ENCODE results near the gene BMPR1A. TPM values are rescaled to one million over a fixed set of nuclear protein-coding genes. Genes with fewer than 3 reads are reported as not detected.
"Not testable (repeated sequence)": the region's sequence is repeated elsewhere in the genome, so short reads cannot be mapped to it uniquely, and the experiment has no call there.

Gene BMPR1A
- total RNA-seq, 2 donors from 2014 or later = 46.2 to 56.8 TPM

DNA sequence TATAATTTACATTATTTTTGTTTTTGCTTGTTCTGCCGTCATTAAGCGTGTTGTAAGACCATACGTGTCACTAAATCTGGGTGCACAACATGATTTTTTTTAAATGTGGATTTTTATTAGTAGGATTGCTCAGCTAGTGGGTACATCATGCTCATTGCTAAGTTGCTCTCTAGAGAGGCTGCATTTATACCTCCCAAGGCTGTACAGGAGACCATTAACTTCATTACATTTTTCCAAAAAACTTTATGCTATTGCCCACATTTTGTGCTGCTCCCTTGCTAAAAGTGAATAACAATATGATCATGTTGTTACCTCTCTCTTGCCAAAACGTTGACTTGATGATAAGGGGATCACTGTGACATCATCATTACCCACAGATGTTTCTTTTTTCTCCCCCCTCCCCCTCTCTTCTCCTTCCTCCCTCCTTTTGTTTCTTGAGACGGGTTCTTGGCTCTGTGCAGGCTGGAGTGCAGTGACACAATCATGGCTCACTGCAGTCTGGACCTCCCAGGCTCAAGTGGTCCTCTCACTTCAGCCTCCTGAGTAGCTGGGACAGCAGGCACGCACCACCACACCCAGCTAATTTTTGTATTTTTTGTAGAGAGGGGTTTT lies 65.1 kb downstream of the BMPR1A start:
- intact Hi-C loops (cut with DNase I) = no loop called here
- peak in 1 of 2 donors; percentile 71 for ATAC-seq
- DNase-seq = no peak

GRCh38 chr10:86823565-86823964 lies 67.1 kb downstream of the BMPR1A start:
- intact Hi-C loops (cut with DNase I) = no loop called here
- ATAC-seq (peak in 1 of 2 donors; percentile 19), DNase-seq (no peak)

DNA sequence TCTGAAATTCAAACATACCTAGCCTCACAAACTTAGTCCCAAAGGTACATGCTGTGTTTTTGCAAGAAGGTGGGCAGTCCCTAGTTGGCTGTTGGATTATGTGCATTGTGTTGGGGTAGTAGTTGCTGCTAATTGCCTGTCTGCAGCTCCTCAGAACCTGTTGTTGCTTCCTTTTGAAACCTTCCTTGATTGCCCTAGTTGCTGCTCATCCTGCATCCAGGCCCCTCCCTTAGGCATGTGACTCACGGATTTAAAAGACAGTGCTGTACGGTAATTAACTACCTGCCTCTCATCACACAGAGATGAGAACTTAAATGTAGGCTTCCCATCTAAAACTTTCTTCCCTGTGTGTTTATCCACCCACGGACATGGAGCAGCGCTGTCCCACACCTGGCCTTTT lies 67.7 kb downstream of the BMPR1A start:
- intact Hi-C loops (cut with DNase I) = no loop called here
- no peak for DNase-seq
- ATAC-seq = peak in 1 of 2 donors; percentile 19

DNA sequence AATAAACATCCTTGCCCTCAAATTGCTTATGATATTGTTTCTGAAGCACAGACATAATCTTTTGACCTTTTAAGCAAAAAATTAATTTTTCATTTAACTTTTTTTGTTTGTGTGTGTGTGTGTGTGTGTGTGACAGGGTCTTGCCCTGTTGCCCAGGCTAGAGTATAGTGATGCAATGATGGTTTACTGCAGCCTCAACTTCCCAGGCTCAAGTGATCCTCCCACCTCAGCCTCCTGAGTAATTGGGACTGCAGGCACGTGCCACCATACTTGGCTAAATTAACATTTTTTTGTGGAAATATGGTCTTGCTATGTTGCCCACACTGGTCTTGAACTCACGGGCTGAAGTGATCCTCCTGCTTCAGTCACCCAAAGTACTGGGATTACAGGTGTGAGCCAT lies 68.9 kb downstream of the BMPR1A start:
- no peak for ATAC-seq
- intact Hi-C loops (cut with DNase I) = no loop called here
- DNase-seq = no peak

- ATAC-seq (no peak), DNase-seq (no peak)
- intact Hi-C loops (cut with DNase I) = no loop called here
Measured at GRCh38 chr10:86827639-86828038, 71.2 kb downstream of the BMPR1A start.

DNA sequence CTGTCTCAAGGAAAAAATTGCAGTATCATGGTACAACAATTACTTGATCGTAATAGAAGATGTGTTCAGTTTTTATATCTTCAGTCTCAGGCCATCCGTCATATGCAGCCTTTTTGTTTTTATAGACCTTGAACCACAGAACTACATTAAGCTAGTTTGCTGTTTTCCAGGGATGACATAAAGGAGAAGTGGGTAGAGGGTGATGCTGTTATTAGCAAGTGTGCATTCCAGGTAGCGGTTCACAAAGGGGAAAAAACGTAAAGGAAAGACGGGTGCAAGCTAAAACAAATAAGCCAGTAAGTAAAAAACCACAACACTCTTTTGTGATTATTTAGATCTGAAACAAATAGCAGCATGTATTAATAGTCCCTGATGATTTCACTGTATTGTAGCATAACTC lies 71.7 kb downstream of the BMPR1A start:
- intact Hi-C loops (cut with DNase I) = no loop called here
- DNase-seq (no peak), ATAC-seq (no peak)

DNA sequence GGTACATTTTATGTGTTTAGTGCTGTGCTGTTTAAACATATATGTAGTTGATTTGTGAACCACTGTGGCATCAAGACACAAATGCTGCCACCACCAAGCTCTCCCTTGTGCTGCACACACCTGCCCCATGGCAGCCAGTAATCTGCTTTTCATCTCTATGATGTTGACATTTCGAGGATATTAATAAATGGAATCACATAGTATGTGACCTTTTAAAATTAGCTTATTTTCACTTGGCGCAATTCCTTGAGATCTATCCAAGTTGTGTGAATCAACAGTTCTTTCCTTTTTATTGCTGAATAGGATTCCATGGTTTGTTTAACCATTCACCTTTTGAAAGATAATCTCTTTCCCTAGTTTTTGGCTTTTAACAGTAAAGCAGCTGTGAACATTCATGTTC lies 73.1 kb downstream of the BMPR1A start:
- intact Hi-C loops (cut with DNase I) = no loop called here
- no peak for DNase-seq
- no peak for ATAC-seq

DNA sequence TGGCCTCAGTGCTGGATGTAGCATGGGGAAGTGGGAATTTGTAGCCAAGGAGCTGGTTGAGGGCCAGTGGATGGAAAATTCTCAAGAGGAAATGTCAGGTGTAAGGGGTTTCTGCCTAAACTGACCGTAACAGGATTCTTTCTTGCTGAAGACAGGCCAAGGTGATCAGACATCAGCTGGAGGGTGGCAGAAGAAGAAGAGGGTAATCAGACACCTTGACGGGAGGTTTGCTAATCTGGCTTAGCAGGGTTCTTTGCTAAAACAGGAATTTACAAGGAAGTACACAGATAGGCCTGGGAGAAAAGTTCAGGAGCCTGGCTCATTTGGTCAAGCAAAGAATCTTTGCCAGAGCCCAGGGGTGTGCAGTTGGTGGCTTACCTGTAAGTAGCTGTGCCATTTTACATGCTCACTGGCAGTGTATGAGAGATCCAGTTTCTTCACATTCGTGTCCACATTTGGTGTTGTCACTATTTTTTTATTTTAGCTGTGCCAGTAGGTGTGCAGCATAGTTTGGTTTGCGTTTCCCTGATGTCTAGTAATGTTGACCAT lies 73.7 kb downstream of the BMPR1A start:
- DNase-seq = no peak
- intact Hi-C loops (cut with DNase I) = no loop called here
- no peak for ATAC-seq

DNA sequence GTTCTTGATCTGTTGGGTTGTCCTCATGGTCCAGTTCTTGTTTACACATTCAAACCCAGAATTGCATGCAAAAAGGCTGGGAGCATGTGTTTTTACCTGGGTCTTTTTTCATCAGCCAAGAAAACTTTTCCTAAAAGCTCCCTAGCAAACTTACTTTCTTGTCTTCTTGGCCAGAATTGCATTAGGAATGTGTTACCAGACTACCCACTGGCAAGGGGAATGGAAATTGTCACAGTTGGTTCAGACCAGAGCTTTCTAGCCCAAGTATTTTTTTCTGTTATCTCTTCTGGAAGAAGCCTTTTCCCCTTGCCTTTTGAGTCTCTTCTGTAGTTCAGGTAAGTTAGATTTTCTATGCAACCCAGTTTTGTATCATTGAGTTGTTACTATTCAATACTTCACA lies 77.5 kb downstream of the BMPR1A start:
- DNase-seq = no peak
- no peak for ATAC-seq
- intact Hi-C loops (cut with DNase I) = no loop called here

DNA sequence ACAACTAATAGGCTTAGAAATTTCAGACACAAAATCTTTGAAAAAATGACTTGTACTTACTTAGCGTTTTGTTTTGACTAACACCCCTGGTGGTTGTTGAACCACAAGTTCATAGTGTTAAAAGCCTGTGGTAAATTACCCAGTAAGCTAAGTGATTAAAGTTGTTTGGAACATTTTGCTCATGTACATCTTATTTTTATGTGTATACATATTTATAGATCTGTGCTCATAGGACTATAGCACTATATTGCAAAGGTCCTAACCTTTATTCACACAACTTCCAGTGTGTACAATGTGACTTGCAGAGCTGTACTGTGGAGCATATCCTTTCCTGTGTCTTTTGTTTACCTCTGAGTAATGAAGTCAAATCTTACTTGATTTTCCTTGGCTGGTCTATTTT lies 79.6 kb downstream of the BMPR1A start:
- no peak for ATAC-seq
- no peak for DNase-seq
- intact Hi-C loops (cut with DNase I) = no loop called here

DNA sequence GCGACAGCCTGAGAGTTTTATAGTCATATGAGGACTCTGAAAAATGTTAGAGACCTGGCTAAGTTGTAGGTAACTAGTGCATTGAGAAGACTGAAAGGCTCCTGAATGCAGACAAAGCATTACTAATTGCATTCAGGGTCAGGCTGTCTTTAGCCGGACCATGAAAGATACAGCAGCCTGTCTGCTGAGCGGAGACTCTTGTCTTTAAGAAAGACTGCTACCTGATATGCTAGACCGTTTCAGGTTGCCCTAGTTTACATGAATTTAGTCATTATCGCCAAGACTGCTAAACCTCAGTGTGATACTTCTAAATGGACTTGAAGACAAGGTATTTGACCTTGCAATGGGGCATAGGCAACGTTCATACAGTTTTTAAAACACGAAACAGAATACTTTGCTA lies 81.2 kb downstream of the BMPR1A start:
- DNase-seq = no peak
- no peak for ATAC-seq
- intact Hi-C loops (cut with DNase I) = no loop called here

DNA sequence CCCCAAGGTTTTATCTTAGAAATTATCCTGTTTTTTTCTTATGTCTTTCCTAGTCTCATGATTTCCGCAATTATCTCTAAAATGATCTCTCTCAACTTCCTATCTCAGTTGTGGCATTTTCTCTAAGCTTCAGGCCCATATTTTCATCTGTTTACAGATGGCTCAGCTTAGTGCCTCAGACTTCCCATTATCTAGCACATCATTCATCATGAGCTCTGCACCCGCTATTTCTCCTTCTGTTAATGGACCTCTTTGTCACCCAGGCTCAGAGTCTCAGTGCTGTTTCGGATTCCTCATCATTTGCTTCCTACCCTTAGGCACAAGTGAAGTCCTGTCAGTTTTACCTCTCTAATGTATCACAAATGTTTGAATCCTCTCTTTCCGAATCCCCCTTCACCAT lies 84.1 kb downstream of the BMPR1A start:
- intact Hi-C loops (cut with DNase I) = no loop called here
- DNase-seq (no peak), ATAC-seq (no peak)

DNA sequence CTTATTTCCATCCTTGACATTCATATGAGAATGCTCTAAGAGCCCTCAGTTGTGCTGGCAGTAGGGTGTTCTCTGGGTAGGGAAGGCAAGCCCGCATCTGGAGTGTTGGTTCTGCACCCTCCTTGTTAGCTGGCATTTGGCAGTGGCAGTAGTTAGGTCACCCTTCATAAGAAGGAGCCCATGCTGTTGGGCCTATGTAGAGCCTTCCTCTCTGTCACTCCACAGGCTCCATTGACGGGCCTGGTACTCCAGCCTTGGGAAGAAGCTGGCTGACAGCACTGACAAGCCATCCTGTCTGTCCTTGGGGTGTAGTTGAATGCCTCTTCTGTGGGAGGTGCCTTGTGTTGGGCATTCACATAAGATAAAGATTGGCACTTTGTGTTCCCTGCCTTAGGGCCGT lies 89.7 kb downstream of the BMPR1A start:
- no peak for DNase-seq
- peak in 1 of 2 donors; percentile 60 for ATAC-seq
- intact Hi-C loops (cut with DNase I) = no loop called here

DNA sequence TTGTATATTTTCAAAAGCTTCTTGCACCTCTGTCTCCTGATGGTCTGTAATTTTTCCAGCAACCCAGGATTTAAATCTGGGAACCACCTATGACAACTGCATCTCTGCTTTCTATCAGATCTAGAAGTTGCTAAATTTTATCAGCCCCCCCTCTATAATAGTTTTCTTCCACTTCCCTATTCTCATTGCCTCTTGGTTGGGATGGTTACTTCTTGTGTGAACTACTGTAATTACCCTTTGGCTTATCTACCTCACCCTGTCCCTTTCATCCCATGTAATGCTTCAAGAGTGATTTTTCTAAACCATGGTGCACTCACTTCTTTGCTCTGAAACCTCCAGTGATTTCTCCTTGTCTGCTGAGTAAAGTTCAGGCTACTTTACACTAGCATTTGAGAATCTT lies 92.3 kb downstream of the BMPR1A start:
- no peak for ATAC-seq
- DNase-seq = no peak

DNA sequence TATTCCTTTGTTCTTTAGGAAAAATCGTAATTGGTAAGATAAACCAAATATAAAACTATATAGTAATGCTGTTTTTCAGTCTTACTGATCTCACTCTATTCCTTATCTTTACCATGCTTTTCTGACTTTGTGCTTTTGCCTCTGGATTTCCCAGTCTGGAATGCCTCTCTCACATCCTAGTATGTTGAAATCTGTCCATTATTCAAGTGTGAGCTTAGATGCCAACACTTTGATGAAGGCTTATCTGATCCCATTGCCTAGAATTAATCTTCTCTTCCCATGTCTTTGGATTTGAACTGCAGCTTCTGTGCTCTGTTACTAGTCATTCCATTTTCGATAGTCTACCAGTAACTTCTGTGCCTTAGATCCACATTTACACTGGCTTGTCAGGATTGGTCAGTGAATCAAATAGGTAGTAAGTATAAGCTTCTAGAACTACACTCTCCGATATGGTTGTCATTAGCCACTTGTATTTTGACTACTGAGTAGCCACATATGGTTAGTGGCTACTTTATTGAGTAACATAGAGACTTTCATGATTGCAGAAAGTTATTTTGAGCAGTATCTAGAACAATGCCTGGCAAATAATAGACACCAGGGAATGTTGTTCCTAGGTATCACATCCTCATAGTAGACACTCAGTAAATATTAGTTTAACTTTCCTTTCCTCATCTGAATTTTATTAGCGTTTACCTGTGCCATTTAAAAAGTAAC lies 92.9 kb downstream of the BMPR1A start:
- intact Hi-C loops (cut with DNase I) = no loop called here
- DNase-seq = no peak
- no peak for ATAC-seq

More for the DNA sequence above, 92.3 kb downstream of the BMPR1A start:
- intact Hi-C loops (cut with DNase I) = no loop called here

DNA sequence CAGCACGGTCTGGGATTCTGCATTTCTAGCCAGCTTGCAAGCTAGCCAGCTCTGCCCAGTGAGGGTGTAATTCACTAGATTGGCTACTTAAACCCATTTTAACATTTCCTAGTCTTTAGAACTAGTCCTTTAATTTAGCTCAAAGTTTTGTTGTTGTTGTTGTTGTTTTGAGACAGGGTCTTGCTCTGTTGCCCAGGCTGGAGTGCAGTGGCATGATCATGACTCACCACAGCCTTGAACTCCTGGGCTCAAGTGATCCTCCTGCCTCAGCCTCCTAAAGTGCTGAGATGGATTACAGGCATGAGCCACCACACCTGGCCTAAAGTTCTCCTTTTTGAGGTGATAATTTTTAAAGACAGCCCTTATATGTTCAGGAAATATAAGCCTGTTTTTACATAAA lies 94.1 kb downstream of the BMPR1A start:
- DNase-seq (no peak), ATAC-seq (no peak)
- intact Hi-C loops (cut with DNase I) = no loop called here

DNA sequence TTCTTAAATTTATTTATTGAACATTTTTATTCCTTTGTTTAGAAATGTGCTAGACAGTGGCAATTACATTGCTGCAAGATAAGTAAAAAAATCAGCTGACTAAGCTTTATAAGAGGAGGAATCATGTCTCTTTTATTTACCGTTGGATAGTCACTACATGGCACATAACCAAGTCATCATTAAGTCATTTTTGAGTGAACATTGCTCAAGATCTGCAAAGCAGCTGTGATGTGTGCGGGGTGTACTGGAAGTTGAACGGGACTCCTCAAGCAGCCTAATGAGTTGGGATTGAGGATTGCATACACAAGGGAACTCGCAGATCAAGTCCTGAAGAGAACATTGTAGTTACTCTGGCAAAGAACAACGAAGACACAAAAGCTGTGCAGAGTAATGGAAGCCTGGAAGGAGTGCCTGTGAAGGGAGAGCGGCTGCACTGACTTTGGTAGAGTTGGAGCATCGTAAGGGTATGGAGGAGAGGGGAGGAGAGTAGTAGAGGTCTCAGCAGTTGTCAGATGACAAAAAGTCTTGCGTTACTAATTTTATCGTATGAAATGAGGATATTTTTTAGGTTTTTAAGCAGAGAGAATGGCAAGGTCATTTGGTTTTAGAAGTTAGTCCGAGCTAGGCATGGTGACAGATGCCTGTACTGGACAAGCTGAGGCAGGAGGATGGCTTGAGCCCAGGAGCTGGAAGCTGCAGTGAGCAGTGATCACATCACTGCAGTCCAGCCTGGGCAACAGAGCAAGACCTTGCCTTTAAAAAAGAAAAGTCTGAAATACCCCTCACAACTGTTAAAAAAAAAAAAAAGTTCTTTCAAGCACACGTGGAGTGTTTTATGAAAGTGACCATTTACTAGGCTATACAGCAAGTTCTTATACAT lies 95.1 kb downstream of the BMPR1A start:
- DNase-seq (no peak), ATAC-seq (peak; percentile 63 to 75)
- intact Hi-C loops (cut with DNase I) = no loop called here

- intact Hi-C loops (cut with DNase I); ATAC-seq; DNase-seq: not testable (repeated sequence)
Measured at GRCh38 chr10:86853582-86853981, 97.2 kb downstream of the BMPR1A start.

- no peak for DNase-seq
- ATAC-seq = no peak
- intact Hi-C loops (cut with DNase I) = no loop called here
Measured at GRCh38 chr10:86855513-86855912, 99.1 kb downstream of the BMPR1A start.

DNA sequence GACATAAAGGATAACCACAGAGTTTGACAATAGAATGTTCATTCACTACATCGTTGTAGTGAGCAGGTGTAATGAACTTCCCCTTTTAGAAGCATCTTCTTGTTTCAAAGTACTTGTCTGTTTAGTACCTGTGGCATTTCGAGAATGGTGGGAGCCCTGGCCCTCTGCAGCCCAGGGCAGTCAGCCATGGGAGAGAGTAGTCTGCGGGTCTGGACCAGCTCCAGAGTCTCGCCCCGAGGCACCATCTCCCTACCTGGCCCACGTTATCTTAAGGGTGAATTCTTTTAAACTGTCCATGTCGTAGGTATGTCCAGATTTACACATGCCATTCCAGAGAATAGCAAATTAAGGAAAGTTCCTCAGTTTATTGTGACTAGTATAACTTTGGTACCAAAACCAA lies 99.7 kb downstream of the BMPR1A start:
- no peak for ATAC-seq
- intact Hi-C loops (cut with DNase I) = no loop called here
- DNase-seq = no peak
